SK-N-SH (cell line): ENCODE results near the gene GPN2.

Source experiments
- ELF1 ChIP-seq: IDR thresholded peaks from 2 replicates; pipeline ENCODE4 v1.4.0; 2012
- EZH2phosphoT487 ChIP-seq: fragments of 200-600 bp; sonication (generic); IDR thresholded peaks from 2 replicates; pipeline ENCODE4 v1.6.1; 2017; ENCODE audit warnings: low read depth, mixed run types, mild to moderate bottlenecking, antibody characterized with exemption, moderate library complexity, borderline replicate concordance
- JUND ChIP-seq: IDR thresholded peaks from 2 replicates; pipeline ENCODE4 v1.4.0; 2012
- MXI1 ChIP-seq: IDR thresholded peaks from 2 replicates; pipeline ENCODE4 v1.6.1; 2012; ENCODE audit warnings: mild to moderate bottlenecking, low read depth, low read length, improper control_type of control experiment
- NRF1 ChIP-seq: IDR thresholded peaks from 2 replicates; pipeline ENCODE4 v1.6.1; 2012; ENCODE audit warnings: low read depth, mild to moderate bottlenecking, low read length
- POLR2AphosphoS5 ChIP-seq: IDR thresholded peaks from 2 replicates; pipeline ENCODE4 v1.6.1; 2012; ENCODE audit warnings: low read depth, low read length
- RAD21 ChIP-seq: IDR thresholded peaks from 2 replicates; pipeline ENCODE4 v1.6.1; 2012; ENCODE audit warnings: mild to moderate bottlenecking, low read length
- REST ChIP-seq: IDR thresholded peaks from 2 replicates; pipeline ENCODE4 v1.6.1; 2012; ENCODE audit warnings: mild to moderate bottlenecking, low read depth, low read length, moderate library complexity
- SMC3 ChIP-seq: IDR thresholded peaks from 2 replicates; pipeline ENCODE4 v1.6.1; 2012; ENCODE audit warnings: low read depth, low read length, improper control_type of control experiment
- ZBTB33 ChIP-seq: IDR thresholded peaks from 2 replicates; pipeline ENCODE4 v1.4.0; 2012; ENCODE audit warnings: low read depth, borderline replicate concordance
- TF ChIP-seq, protein P1 (sequence below): fragments of 200-600 bp; sonication (generic); IDR thresholded peaks from 2 replicates; pipeline ENCODE4 v1.6.1; 2017; ENCODE audit warnings: antibody characterized with exemption, mild to moderate bottlenecking, moderate library complexity
- TF ChIP-seq, protein P2 (sequence below): fragments of 150-350 bp; IDR thresholded peaks from 2 replicates; pipeline ENCODE4 v1.6.1; 2016; ENCODE audit warnings: mild to moderate bottlenecking, low read depth, low read length
- TF ChIP-seq, protein P3 (sequence below): IDR thresholded peaks from 2 replicates; pipeline ENCODE4 v1.4.0; 2012; ENCODE audit warnings: low read depth

DNA sequence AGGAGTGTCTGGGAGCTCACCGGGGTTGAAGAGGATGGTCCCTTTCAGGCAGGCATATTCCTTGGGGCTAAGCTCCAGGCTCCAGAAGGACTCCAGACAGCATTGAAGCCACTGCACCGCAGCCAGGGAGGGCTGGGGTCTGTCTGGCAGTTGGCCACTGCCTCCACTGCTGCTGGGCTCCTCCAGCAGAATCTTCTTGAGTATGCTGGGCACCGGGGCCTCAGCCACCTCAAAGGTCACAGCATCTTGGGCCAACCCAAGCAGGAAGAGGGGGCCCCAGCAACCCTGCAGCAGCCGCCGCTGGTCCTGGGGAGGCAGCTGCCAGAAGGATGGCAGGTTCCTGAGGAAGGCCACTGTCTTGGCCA, 23.3 kb upstream of the GPN2 start:
- TF ChIP-seq, protein P1, sequence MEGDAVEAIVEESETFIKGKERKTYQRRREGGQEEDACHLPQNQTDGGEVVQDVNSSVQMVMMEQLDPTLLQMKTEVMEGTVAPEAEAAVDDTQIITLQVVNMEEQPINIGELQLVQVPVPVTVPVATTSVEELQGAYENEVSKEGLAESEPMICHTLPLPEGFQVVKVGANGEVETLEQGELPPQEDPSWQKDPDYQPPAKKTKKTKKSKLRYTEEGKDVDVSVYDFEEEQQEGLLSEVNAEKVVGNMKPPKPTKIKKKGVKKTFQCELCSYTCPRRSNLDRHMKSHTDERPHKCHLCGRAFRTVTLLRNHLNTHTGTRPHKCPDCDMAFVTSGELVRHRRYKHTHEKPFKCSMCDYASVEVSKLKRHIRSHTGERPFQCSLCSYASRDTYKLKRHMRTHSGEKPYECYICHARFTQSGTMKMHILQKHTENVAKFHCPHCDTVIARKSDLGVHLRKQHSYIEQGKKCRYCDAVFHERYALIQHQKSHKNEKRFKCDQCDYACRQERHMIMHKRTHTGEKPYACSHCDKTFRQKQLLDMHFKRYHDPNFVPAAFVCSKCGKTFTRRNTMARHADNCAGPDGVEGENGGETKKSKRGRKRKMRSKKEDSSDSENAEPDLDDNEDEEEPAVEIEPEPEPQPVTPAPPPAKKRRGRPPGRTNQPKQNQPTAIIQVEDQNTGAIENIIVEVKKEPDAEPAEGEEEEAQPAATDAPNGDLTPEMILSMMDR, result no peak
- TF ChIP-seq JUND (no peak), REST (no peak), MXI1 (no peak), ZBTB33 (no peak), SMC3 (no peak), POLR2AphosphoS5 (no peak), ELF1 (no peak), NRF1 (no peak), RAD21 (no peak), EZH2phosphoT487 (no peak)
- TF ChIP-seq, protein P2, sequence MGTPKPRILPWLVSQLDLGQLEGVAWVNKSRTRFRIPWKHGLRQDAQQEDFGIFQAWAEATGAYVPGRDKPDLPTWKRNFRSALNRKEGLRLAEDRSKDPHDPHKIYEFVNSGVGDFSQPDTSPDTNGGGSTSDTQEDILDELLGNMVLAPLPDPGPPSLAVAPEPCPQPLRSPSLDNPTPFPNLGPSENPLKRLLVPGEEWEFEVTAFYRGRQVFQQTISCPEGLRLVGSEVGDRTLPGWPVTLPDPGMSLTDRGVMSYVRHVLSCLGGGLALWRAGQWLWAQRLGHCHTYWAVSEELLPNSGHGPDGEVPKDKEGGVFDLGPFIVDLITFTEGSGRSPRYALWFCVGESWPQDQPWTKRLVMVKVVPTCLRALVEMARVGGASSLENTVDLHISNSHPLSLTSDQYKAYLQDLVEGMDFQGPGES, result no peak
- TF ChIP-seq, protein P3, sequence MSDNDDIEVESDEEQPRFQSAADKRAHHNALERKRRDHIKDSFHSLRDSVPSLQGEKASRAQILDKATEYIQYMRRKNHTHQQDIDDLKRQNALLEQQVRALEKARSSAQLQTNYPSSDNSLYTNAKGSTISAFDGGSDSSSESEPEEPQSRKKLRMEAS, result no peak
